Mammary epithelial cell (primary cell): ENCODE measurements around the gene PXDC1.

ENCODE experiments used
- EZH2 ChIP-seq: IDR thresholded peaks from 2 replicates; pipeline ENCODE4 v1.6.1; 2012; ENCODE audit warnings: low read length, inconsistent platforms, borderline replicate concordance
- TF ChIP-seq, protein P1 (sequence below), 2 donors: IDR thresholded peaks in 1 of 2; conservative IDR thresholded peaks in 1 of 2; 2 replicates each; pipeline ENCODE4 v1.5.1; 2011 to 2012; ENCODE audit warnings: inconsistent platforms in 2 of 2, low read length in 2 of 2, mild to moderate bottlenecking in 2 of 2, control low read depth in 1 of 2, low read depth in 1 of 2; ENCODE audit not compliant: insufficient read depth in 1 of 2; ENCODE audit errors: extremely low read depth in 1 of 2

GRCh38 chr6:3749067-3749841, 2.3 kb downstream of the PXDC1 start:
- TF ChIP-seq, protein P1, sequence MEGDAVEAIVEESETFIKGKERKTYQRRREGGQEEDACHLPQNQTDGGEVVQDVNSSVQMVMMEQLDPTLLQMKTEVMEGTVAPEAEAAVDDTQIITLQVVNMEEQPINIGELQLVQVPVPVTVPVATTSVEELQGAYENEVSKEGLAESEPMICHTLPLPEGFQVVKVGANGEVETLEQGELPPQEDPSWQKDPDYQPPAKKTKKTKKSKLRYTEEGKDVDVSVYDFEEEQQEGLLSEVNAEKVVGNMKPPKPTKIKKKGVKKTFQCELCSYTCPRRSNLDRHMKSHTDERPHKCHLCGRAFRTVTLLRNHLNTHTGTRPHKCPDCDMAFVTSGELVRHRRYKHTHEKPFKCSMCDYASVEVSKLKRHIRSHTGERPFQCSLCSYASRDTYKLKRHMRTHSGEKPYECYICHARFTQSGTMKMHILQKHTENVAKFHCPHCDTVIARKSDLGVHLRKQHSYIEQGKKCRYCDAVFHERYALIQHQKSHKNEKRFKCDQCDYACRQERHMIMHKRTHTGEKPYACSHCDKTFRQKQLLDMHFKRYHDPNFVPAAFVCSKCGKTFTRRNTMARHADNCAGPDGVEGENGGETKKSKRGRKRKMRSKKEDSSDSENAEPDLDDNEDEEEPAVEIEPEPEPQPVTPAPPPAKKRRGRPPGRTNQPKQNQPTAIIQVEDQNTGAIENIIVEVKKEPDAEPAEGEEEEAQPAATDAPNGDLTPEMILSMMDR (conservative IDR thresholded peaks at IDR 0.05 in 1 of 2, IDR thresholded peaks at IDR 0.05 in 1 of 2; ENCODE audit: extremely low read depth in 1 of 2, insufficient read depth in 1 of 2, low read depth in 1 of 2, low read length in 2 of 2) = no peak
- no peak for TF ChIP-seq EZH2
